ENCODE data around the gene INPP4B.

DNA sequence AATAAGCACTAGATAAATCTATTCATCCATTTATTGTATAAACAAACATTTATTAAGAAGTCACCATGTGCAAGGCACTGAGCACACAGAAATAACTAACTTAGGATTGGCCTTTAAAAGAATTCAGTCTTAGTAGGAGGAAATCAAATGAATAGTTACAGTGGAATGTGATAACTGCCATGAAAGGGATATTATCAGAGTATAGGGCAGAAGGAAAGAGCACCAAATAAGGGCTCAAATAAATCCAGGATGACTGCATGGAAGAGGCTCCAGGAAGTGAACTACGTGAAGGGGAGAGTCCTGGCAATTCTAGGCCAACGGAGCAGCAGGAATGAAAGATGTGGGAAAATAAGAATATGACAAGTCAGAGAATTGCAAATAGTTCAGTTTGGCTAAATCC lies 406.0 kb downstream of the INPP4B start:
- TF ChIP-seq CTCF (conservative IDR thresholded peaks at IDR 0.05), result no peak
- no peak for TF ChIP-seq EZH2 (IDR thresholded peaks at IDR 0.05; ENCODE audit: low read depth)
